ENCODE measurements around the gene BAZ2B.

DNA sequence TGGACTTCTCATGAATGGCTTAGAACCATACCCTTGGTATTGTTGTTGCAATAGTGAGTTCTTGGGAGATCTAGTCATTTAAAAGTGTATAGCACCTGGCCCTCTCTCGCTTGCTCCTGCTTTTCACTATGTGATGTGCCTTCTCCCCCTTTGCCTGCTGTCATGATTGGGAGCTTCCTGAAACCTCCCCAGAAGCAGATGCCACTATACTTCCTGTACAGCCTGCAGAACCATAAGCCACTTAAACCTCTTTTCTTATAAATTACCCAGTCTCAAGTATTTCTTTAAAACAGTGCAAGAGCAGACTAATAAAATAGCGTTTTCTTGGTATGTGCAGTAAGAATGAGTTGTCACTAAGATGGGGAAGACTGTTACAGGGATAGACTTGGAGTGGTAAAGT, 31.6 kb downstream of the BAZ2B start:
- TF ChIP-seq CTCF (conservative IDR thresholded peaks at IDR 0.05; ENCODE audit: low read depth, low read length) (no peak), EZH2 (IDR thresholded peaks at IDR 0.05; ENCODE audit: borderline replicate concordance, low read depth, low read length, poor library complexity, severe bottlenecking) (no peak)
